ENCODE data around the gene SPEF1. TPM values are rescaled to one million over a fixed set of nuclear protein-coding genes. Genes with fewer than 3 reads are reported as not detected.

The SPEF1 gene
- total and polyA plus RNA-seq, 10 of the 15 experiments (the other 5 are each of a cell fraction or from before 2014, with no cell fraction given), result 0.12 TPM; not detected in 9

DNA sequence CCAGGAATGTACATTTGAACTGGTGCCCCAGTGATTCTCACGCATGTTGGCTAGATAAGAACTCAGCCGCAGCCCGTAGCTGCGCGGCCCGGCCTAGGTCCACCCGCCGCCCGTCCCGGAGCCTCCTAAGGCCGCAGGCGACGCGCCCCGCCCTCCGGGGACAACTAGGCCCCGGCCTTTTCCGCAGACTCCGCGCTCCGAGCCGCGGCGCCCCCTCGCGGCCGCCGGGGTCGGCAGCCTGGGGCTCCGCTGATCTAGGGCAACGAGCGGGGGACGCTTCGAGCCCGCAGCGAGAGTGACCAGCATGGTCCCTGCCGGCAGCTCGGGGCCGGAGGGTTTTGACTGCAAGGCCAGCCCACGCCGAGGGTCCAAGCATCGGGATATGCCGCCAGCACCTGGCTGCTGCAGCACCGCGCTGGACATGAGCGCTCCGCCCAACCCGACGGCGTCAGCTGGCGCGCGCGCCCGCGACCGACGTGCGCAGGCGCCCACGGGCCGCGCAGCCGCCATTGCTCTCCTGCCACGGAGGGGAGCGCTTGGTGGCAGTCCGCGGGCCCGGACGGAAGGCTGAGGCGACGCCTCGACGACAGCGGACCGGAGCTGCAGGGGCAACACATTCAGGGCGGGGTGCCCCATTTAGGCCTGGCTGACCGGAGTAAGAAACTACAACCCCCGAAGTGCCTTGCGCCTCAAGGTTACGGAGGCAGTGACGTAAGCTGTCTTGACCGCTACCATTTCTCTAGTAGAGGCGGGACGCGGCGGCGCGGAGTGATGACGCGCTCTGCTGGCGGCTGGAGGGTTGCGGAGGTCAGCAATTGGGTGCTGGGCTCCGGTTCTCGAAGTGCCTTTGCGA, 39.0 kb upstream of the SPEF1 start, which contains the start of gene AP5S1:
Gene AP5S1 (plus strand): TSS at position 500 of the 853 bp plus-strand sequence. CDS start 1,571 bp downstream, outside the sequence.
- Histone ChIP-seq H3K4me3 (peak within 1 kb of the TSS; percentile 73), H3K9me3 (replicated peaks; ENCODE audit: control insufficient read depth, insufficient read depth, low read length) (no peaks in the 10 kb centered on the region), H2AFZ (ENCODE audit: control insufficient read depth, low read depth, low read length) (peak within 1 kb of the TSS; percentile 99), H3K4me1 (ENCODE audit: control insufficient read depth, insufficient read depth, low read length) (peaks cover 5% of the 10 kb centered on the region), H4K20me1 (ENCODE audit: control insufficient read depth, insufficient read depth) (no peaks in the 10 kb centered on the region), H3K27ac (ENCODE audit: control insufficient read depth, insufficient read depth) (peak within 1 kb of the TSS; percentile 99), H3K27me3 (replicated peaks in 1 of 2; ENCODE audit: control insufficient read depth in 2 of 2, insufficient read depth in 2 of 2, low read length in 1 of 2) (no peaks in the 10 kb centered on the region), H3K36me3 (ENCODE audit: control insufficient read depth in 2 of 2, insufficient read depth in 2 of 2, low read length in 1 of 2) (peaks cover 5 to 9% of the 10 kb centered on the region in 2 experiments), H3K4me2 (ENCODE audit: control insufficient read depth, insufficient read depth) (peak within 1 kb of the TSS; percentile 92), H3K9ac (ENCODE audit: control insufficient read depth, insufficient read depth, low read length) (peak within 1 kb of the TSS; percentile 95), H3K79me2 (ENCODE audit: control insufficient read depth, insufficient read depth, low read length) (peaks cover 7% of the 10 kb centered on the region)
- FAIRE-seq, result peak; percentile 90
- no TSS peak for BruUV-seq (replicated peaks)
- in situ Hi-C loops (cut with MboI) (no loop called here), intact Hi-C loops (cut with micrococcal nuclease; ENCODE audit: unreplicated experiment) (loop anchor here (1.0 to 2.0 kb wide), 5 partner anchors 21 to 71 kb away; partner anchors contain the start of gene MAVS)
- under 1% methylated on average over 94 of the region's 96 CpGs for WGBS (ENCODE audit: insufficient coverage, insufficient replicate concordance, low lambda C conversion rate, missing lambda C conversion rate)
- POLR2A ChIA-PET, result interaction anchor here (0.5 to 2.6 kb wide), 16 partner anchors 13 to 331 kb away, joined by 3 to 17 read pairs (median 4); partner anchors contain the start of genes ADISSP, CDC25B, CENPB and SPEF1
- RAD21 ChIA-PET (ENCODE audit: unreplicated experiment), result interaction anchor here (0.7 to 2.4 kb wide), 19 partner anchors 15 to 290 kb away, joined by 3 to 26 read pairs (median 4); partner anchors contain the start of genes ADISSP, CDC25B, CENPB and SPEF1
- SMC1A ChIA-PET (ENCODE audit: uncharacterized antibody, unreplicated experiment), result interaction anchor here (0.6 to 4.5 kb wide), 16 partner anchors 12 to 189 kb away, joined by 3 to 43 read pairs (median 4); partner anchors contain the start of genes ADISSP, CDC25B, CENPB and SPEF1
- CTCF ChIA-PET, result interaction anchor here (0.7 to 5.5 kb wide), 23 partner anchors 10 to 265 kb away, joined by 3 to 85 read pairs (median 4); partner anchors contain the start of genes ADISSP, CDC25B, CENPB and MAVS
- peak; percentile 91 for ATAC-seq
- peak; percentile 86 for DNase-seq (ENCODE audit: low read depth, low spot score)
- TF ChIP-seq PAX8 (IDR thresholded peaks at IDR 0.05) (no peak), ZNF217 (IDR thresholded peaks at IDR 0.05) (peak; percentile 83), CHD2 (IDR thresholded peaks at IDR 0.05; ENCODE audit: borderline replicate concordance, low read depth, low read length) (peak; percentile 86), SREBF2 (IDR thresholded peaks at IDR 0.05; ENCODE audit: low read length) (no peak), NFIC (IDR thresholded peaks at IDR 0.05; ENCODE audit: low read depth, low read length) (no peak), MEF2B (IDR thresholded peaks at IDR 0.05; ENCODE audit: partially characterized antibody, poor library complexity, severe bottlenecking) (peak; percentile 32), YBX1 (IDR thresholded peaks at IDR 0.05) (no peak), GABPA (IDR thresholded peaks at IDR 0.05; ENCODE audit: low read depth) (no peak), KLF5 (IDR thresholded peaks at IDR 0.05; ENCODE audit: partially characterized antibody) (peak; percentile 81), NFYA (IDR thresholded peaks at IDR 0.05; ENCODE audit: borderline replicate concordance, low read depth, low read length) (no peak), WRNIP1 (IDR thresholded peaks at IDR 0.05; ENCODE audit: borderline replicate concordance, low read depth, low read length) (0 out of 2 replicates have a peak, but pooled peaks have one; percentile 68), NR2F1 (conservative IDR thresholded peaks at IDR 0.05) (peak; percentile 99), ZSCAN29 (IDR thresholded peaks at IDR 0.05) (peak; percentile 47; the same call in 1 of the 2 replicates), EED (IDR thresholded peaks at IDR 0.05; ENCODE audit: low read depth) (no peak), KAT2A (conservative IDR thresholded peaks at IDR 0.05; ENCODE audit: control insufficient read depth, low read depth, low read length) (no peak)
- TF ChIP-seq, protein P1, sequence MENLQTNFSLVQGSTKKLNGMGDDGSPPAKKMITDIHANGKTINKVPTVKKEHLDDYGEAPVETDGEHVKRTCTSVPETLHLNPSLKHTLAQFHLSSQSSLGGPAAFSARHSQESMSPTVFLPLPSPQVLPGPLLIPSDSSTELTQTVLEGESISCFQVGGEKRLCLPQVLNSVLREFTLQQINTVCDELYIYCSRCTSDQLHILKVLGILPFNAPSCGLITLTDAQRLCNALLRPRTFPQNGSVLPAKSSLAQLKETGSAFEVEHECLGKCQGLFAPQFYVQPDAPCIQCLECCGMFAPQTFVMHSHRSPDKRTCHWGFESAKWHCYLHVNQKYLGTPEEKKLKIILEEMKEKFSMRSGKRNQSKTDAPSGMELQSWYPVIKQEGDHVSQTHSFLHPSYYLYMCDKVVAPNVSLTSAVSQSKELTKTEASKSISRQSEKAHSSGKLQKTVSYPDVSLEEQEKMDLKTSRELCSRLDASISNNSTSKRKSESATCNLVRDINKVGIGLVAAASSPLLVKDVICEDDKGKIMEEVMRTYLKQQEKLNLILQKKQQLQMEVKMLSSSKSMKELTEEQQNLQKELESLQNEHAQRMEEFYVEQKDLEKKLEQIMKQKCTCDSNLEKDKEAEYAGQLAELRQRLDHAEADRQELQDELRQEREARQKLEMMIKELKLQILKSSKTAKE (IDR thresholded peaks at IDR 0.05; ENCODE audit: low read depth, poor library complexity, severe bottlenecking), result no peak
- TF ChIP-seq, protein P2, sequence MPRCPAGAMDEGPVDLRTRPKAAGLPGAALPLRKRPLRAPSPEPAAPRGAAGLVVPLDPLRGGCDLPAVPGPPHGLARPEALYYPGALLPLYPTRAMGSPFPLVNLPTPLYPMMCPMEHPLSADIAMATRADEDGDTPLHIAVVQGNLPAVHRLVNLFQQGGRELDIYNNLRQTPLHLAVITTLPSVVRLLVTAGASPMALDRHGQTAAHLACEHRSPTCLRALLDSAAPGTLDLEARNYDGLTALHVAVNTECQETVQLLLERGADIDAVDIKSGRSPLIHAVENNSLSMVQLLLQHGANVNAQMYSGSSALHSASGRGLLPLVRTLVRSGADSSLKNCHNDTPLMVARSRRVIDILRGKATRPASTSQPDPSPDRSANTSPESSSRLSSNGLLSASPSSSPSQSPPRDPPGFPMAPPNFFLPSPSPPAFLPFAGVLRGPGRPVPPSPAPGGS (IDR thresholded peaks at IDR 0.05; ENCODE audit: borderline replicate concordance, insufficient read depth, low read depth, low read length, poor library complexity, severe bottlenecking), result peak; percentile 5
- TF ChIP-seq, protein P3, sequence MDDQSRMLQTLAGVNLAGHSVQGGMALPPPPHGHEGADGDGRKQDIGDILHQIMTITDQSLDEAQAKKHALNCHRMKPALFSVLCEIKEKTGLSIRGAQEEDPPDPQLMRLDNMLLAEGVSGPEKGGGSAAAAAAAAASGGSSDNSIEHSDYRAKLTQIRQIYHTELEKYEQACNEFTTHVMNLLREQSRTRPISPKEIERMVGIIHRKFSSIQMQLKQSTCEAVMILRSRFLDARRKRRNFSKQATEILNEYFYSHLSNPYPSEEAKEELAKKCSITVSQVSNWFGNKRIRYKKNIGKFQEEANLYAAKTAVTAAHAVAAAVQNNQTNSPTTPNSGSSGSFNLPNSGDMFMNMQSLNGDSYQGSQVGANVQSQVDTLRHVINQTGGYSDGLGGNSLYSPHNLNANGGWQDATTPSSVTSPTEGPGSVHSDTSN (IDR thresholded peaks at IDR 0.05; ENCODE audit: insufficient replicate concordance, low read depth, low read length), result no peak
